Ramos (cell line): Measurements from ENCODE around the gene RDH16.
"Not testable (repeated sequence)": the region's sequence is repeated elsewhere in the genome, so short reads cannot be mapped to it uniquely, and the experiment has no call there.

Experiments used
- in situ Hi-C: fragments of 300-500 bp; cut with MboI; formaldehyde crosslinking; loops from one replicate; pipeline ENCODE4 v1.14.3; 2022; ENCODE audit warnings: low sequenced_read_pairs; ENCODE audit not compliant: unreplicated experiment

Gene RDH16

GRCh38 chr12:56990648-56991318 is 33.4 kb upstream of the RDH16 start:
- in situ Hi-C loops: loop anchor here (25.0 kb wide), 1 partner anchor 478 kb away; the partner anchor contains the start of gene RBMS2

GRCh38 chr12:56989861-56990610 is 32.6 kb upstream of the RDH16 start:
- in situ Hi-C loops: loop anchor here (5.0 to 25.0 kb wide), 2 partner anchors 233 to 478 kb away; partner anchors contain the start of gene RBMS2

DNA sequence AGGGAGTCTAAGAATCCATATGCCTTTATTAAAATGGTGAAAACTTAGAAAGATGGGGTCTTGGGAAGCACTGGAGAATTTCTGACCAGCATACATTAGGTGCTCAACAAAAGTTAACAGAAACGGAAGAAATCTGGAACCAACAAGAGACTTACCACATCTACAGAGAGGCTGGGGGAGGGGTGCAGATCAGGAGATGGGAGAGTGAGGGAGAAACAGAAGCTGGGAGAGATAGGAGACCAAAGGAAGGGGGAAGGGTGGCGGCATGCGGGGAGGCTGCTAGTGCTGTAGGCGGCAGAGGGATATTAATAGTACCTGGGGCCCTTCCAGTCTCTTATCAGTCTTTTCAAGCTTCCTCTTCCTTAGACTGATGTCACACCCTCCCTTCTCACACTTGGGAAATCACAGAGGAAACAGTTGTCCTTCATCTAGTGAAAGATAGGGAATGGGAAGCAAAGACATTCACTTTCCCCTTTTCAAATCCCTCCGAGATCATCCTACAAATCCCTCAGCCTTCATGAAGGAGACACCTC is 30.9 kb upstream of the RDH16 start:
- in situ Hi-C loops: loop anchor here (5.0 to 25.0 kb wide), 2 partner anchors 231 to 476 kb away; partner anchors contain the start of gene RBMS2

GRCh38 chr12:56987551-56988053 is 30.2 kb upstream of the RDH16 start:
- in situ Hi-C loops: loop anchor here (5.0 to 25.0 kb wide), 2 partner anchors 230 to 475 kb away; partner anchors contain the start of gene RBMS2

- in situ Hi-C loops: loop anchor here (5.0 to 25.0 kb wide), 2 partner anchors 230 to 475 kb away; partner anchors contain the start of gene RBMS2
These were observed 29.6 kb upstream of the RDH16 start for GRCh38 chr12:56987011-56987410.

GRCh38 chr12:56985714-56986113 is 28.3 kb upstream of the RDH16 start:
- in situ Hi-C loops: loop anchor here (5.0 to 25.0 kb wide), 2 partner anchors 228 to 473 kb away; partner anchors contain the start of gene RBMS2

DNA sequence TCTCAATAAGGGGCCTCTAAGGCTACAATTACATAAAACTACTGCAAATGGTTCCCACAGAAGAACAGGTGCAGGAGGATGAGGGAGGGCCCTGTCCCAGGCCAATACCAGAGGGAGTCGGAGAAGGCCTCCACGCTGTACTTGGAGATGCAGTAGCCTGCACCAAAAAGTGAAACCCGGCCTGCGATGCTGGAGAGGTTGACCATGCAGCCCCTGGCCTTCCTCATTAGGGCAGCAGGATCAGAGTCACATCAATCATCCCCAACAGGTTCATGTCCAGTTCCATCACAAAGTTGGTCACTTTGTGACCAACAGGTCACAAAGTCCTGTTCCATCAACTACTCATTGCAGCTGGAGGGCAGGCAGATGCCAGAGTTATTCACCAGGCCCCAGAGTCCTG is 26.0 kb upstream of the RDH16 start:
- in situ Hi-C loops: loop anchor here (25.0 kb wide), 1 partner anchor 471 kb away; the partner anchor contains the start of gene RBMS2

DNA sequence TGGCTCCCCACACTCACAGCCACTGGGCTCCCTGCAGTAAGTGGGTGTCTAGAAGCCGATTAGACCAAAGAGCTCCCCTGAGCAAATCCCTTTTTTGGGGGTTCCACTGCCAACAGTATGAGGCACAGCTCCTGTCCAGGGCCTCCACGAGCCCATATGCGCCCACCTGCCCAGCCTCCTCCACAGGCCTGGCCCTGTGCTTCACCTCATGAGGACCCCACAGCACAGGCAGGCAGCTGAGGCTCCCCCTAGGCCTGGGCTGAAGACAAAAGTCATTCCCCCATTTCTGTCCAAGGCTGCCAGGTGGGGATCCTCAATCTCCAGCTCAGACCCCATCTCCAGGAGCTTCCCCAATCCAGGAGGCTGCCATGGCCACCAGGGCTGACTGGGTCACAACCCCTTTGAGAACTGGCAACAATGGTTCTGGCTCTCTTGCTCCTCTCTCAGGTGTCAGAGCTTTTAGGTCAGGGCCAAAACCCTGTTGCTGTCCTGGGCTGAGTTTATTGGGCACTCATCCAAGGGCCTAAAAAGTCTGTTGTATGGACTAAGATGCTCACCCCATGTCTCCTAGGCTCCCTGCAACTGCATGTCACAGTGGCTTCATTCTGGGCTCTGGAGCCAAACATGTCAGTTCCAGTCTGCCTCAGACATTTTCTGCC is 25.3 kb upstream of the RDH16 start:
- in situ Hi-C loops: loop anchor here (25.0 kb wide), 1 partner anchor 470 kb away; the partner anchor contains the start of gene RBMS2

DNA sequence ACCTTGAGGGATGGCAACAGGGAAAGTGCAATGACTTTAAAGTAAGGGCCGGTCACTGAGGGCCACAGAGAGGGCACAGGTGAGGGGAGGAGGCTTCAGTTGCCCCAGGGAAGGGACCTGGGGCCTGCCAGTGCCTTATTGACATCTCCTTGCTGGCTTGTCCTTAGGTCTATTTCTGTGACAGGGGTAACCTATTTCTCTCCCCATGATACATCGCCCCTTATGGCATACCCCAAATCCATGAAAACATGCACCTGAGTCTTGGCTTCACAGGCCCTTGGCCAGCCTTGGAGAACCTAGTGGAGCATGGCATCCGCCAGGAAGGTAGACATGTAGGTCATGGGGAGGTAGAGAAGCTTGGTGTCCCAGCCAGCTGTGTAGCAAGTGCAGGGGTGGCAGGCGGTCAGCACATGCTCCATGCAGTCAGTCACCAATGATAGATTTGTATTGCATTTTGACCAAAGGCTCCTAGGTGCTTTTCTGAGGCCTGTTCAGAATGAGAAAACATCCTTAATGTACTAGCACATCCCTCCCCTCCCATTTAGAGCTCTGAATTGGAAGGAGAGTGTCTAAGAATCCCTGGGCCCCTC is 23.6 kb upstream of the RDH16 start:
- in situ Hi-C loops: loop anchor here (25.0 kb wide), 1 partner anchor 469 kb away; the partner anchor contains the start of gene RBMS2

DNA sequence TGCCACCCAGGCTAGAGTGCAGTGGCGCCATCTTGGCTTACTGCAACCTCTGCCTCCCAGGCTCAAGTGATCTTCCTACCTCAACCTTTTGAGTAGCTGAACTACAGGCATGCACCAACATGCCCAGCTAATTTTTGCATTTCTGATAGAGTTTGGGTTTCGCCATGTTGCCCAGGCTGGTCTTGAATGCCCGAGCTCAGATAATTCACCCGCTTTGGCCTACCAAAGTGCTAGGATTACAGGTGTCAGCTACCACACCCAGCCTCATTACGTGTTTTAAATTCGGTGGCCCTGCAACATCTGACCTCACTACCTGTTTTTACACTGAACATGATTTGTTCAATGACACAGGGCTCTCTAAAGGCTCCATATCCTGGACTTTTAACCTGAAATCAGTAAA is 22.9 kb upstream of the RDH16 start:
- in situ Hi-C loops: loop anchor here (25.0 kb wide), 1 partner anchor 468 kb away; the partner anchor contains the start of gene RBMS2

- in situ Hi-C loops: loop anchor here (25.0 kb wide), 1 partner anchor 467 kb away; the partner anchor contains the start of gene RBMS2
These were observed 22.2 kb upstream of the RDH16 start for GRCh38 chr12:56979628-56980027.

GRCh38 chr12:56978397-56979138 is 21.2 kb upstream of the RDH16 start:
- in situ Hi-C loops: loop anchor here (25.0 kb wide), 1 partner anchor 466 kb away; the partner anchor contains the start of gene RBMS2

GRCh38 chr12:56977361-56977760 is 20.0 kb upstream of the RDH16 start:
- in situ Hi-C loops: loop anchor here (25.0 kb wide), 1 partner anchor 465 kb away; the partner anchor contains the start of gene RBMS2

DNA sequence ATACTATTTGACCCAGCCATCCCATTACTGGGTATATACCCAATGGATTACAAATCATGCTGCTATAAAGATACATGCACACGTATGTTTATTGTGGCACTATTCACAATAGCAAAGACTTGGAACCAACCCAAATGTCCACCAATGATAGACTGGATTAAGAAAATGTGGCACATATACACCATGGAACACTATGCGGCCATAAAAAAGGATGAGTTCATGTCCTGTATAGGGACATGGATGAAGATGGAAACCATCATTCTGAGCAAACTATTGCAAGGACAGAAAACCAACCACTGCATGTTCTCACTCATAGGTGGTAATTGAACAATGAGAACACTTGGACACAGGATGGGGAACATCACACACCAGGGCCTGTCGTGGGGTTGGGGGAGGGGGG is 16.8 kb upstream of the RDH16 start:
- in situ Hi-C loops: not testable (repeated sequence)

DNA sequence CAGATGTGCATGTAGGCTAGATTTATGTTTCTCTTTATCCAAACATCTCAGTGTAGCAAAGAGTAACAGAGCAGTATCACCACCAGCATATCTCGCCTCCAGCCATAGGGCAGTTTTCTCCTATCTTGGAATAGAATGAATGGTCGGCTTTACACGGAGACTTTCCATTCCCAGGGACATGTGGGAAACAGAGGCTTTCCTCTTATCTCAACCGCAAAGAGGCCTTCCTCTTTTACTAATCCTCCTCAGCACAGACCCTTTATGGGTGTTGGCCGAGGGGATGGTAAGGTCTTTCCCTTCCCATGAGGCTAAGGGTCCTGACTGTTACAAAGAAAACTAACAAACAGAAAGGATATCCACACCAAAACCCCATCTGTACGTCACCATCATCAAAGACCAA is 11.5 kb upstream of the RDH16 start:
- in situ Hi-C loops: not testable (repeated sequence)

- in situ Hi-C loops: not testable (repeated sequence)
These were observed 8.7 kb upstream of the RDH16 start for GRCh38 chr12:56965997-56966642.

- in situ Hi-C loops: not testable (repeated sequence)
These were observed 7.7 kb upstream of the RDH16 start for GRCh38 chr12:56965124-56965523.

GRCh38 chr12:56963557-56963956 is 6.1 kb upstream of the RDH16 start:
- in situ Hi-C loops: not testable (repeated sequence)
